OCI-LY1 (cell line): ENCODE results near the gene DNAH12.

ENCODE experiments used
- H2AFZ ChIP-seq: fragments of 200-600 bp; sonication (generic), shearing (Covaris generic); 2 replicates; pipeline ENCODE4 v1.6.0; 2014; ENCODE audit warnings: antibody characterized with exemption, mild to moderate bottlenecking, low read length
- H3F3A ChIP-seq: fragments of 200-600 bp; sonication (generic), shearing (Covaris generic); 2 replicates; pipeline ENCODE4 v1.6.0; 2014; ENCODE audit warnings: mild to moderate bottlenecking, antibody characterized with exemption, low read length, moderate library complexity; ENCODE audit not compliant: insufficient read depth
- H3K27ac ChIP-seq: fragments of 200-600 bp; sonication (generic); 2 replicates; pipeline ENCODE4 v1.5.1; 2014; ENCODE audit warnings: low read length, mixed run types, mild to moderate bottlenecking, low read depth; ENCODE audit not compliant: poor library complexity, severe bottlenecking
- H3K27me3 ChIP-seq: fragments of 200-600 bp; sonication (generic); 2 replicates; pipeline ENCODE4 v1.6.0; 2014; ENCODE audit warnings: antibody characterized with exemption, mild to moderate bottlenecking, low read length, moderate library complexity; ENCODE audit not compliant: insufficient read depth
- H3K36me3 ChIP-seq: fragments of 200-600 bp; sonication (generic); 2 replicates; pipeline ENCODE4 v1.6.1; 2014; ENCODE audit warnings: mild to moderate bottlenecking, antibody characterized with exemption, low read length, moderate library complexity, mixed read lengths; ENCODE audit not compliant: insufficient read depth
- H3K4me1 ChIP-seq: fragments of 200-600 bp; sonication (generic); 2 replicates; pipeline ENCODE4 v1.5.1; 2014; ENCODE audit warnings: mild to moderate bottlenecking, low read length, moderate library complexity; ENCODE audit not compliant: insufficient read depth, severe bottlenecking
- H3K4me2 ChIP-seq: fragments of 200-600 bp; sonication (generic), shearing (Covaris generic); 2 replicates; pipeline ENCODE4 v1.6.1; 2014; ENCODE audit warnings: low read length
- H3K4me3 ChIP-seq: fragments of 200-600 bp; sonication (generic); 2 replicates; pipeline ENCODE4 v1.5.1; 2014; ENCODE audit warnings: low read length, low read depth, mild to moderate bottlenecking, mixed read lengths; ENCODE audit not compliant: poor library complexity, severe bottlenecking
- H3K79me2 ChIP-seq: fragments of 200-600 bp; shearing (Covaris generic); 2 replicates; pipeline ENCODE4 v1.6.1; 2016; ENCODE audit warnings: mixed run types, low read length, mixed read lengths; ENCODE audit not compliant: insufficient read depth
- H3K9ac ChIP-seq: fragments of 200-600 bp; sonication (generic), shearing (Covaris generic); 2 replicates; pipeline ENCODE4 v1.6.1; 2014; ENCODE audit warnings: mild to moderate bottlenecking, low read length, mixed read lengths
- H3K9me2 ChIP-seq: fragments of 200-600 bp; sonication (generic), shearing (Covaris generic); 2 replicates; pipeline ENCODE4 v1.6.1; 2014; ENCODE audit warnings: low read depth, mild to moderate bottlenecking, low read length, mixed read lengths
- H3K9me3 ChIP-seq: fragments of 200-600 bp; shearing (Covaris generic); 2 replicates; pipeline ENCODE4 v1.6.1; 2014; ENCODE audit warnings: low read length, mixed read lengths
- H4K20me1 ChIP-seq: fragments of 200-600 bp; sonication (generic), shearing (Covaris generic); 2 replicates; pipeline ENCODE4 v1.6.0; 2016; ENCODE audit warnings: mild to moderate bottlenecking, low read length; ENCODE audit not compliant: insufficient read depth
- EZH2 ChIP-seq: fragments of 200-600 bp; sonication (generic), shearing (Covaris generic); IDR thresholded peaks from 2 replicates; pipeline ENCODE4 v1.8.0; 2017; ENCODE audit warnings: borderline replicate concordance, mixed run types, mild to moderate bottlenecking, antibody characterized with exemption, low read length, moderate library complexity, mixed read lengths
- TF ChIP-seq, protein P1 (sequence below): fragments of 200-600 bp; sonication (generic), shearing (Covaris generic); IDR thresholded peaks from 2 replicates; pipeline ENCODE4 v1.5.1; 2017; ENCODE audit warnings: mild to moderate bottlenecking, antibody characterized with exemption, low read length, moderate library complexity, mixed read lengths

Gene DNAH12

DNA sequence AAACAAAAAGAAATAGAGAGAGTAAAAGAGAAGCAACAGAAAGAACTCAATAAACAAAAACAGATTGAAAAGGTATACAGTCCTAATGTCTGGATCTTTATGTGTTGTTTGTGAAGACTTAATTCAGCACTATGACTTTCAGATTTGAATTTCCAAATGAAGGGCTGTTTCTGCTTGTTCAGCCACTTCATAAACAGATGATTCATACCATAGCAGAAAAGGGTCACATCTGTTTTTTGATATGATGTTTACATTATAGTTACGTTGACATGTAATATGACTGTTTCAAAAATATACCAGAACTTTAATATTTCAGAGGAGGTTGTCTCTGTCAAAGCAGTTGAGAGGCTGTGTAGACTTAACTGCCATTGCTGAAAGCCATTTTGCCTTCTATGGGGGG, 275.7 kb downstream of the DNAH12 start:
- no peak overlapping the region for H3K9ac ChIP-seq
- H3K36me3 ChIP-seq: peaks cover 85% of the 10 kb centered on the region
- H3K4me2 ChIP-seq: no peak overlapping the region

DNA sequence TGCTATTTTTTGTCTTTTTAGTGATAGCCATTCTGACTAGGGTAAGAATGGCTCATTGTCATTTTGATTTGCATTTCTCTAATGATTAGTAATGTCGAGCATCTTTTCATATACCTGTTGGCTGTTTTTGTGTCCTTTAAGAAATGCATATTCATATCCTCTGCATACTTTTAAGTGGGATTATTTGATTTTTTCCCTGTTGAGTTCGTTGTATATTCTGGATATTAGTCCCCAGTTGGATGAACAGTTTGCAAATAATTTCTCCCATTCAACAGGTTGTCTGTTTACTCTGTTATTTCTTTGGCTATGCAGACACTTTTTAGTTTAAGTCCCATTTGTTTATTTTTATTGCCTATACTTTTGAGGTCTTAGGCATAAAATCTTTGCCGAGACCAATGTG, 282.2 kb downstream of the DNAH12 start:
- Histone ChIP-seq H3K27ac (no peak overlapping the region), H3K36me3 (peaks cover 93% of the 10 kb centered on the region), H3K27me3 (no peaks in the 10 kb centered on the region), H3K4me3 (no peak overlapping the region), H3K9me2 (no peaks in the 10 kb centered on the region), H3K9me3 (0 out of 2 replicates have a peak, but pooled peaks cover 3% of the 10 kb centered on the region), H3K9ac (no peak overlapping the region), H2AFZ (no peak overlapping the region), H3K4me1 (no peaks in the 10 kb centered on the region), H4K20me1 (no peaks in the 10 kb centered on the region), H3F3A (no peaks in the 10 kb centered on the region; the same call in 1 of the 2 replicates), H3K4me2 (no peak overlapping the region), H3K79me2 (no peaks in the 10 kb centered on the region)
- TF ChIP-seq EZH2: no peak
- TF ChIP-seq, protein P1, sequence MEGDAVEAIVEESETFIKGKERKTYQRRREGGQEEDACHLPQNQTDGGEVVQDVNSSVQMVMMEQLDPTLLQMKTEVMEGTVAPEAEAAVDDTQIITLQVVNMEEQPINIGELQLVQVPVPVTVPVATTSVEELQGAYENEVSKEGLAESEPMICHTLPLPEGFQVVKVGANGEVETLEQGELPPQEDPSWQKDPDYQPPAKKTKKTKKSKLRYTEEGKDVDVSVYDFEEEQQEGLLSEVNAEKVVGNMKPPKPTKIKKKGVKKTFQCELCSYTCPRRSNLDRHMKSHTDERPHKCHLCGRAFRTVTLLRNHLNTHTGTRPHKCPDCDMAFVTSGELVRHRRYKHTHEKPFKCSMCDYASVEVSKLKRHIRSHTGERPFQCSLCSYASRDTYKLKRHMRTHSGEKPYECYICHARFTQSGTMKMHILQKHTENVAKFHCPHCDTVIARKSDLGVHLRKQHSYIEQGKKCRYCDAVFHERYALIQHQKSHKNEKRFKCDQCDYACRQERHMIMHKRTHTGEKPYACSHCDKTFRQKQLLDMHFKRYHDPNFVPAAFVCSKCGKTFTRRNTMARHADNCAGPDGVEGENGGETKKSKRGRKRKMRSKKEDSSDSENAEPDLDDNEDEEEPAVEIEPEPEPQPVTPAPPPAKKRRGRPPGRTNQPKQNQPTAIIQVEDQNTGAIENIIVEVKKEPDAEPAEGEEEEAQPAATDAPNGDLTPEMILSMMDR: no peak

More for the DNA sequence above, 275.7 kb downstream of the DNAH12 start:
- H3F3A ChIP-seq: no peaks in the 10 kb centered on the region; the same call in 1 of the 2 replicates
- H2AFZ ChIP-seq: no peak overlapping the region
- H3K27me3 ChIP-seq: no peaks in the 10 kb centered on the region
- no peaks in the 10 kb centered on the region for H3K9me2 ChIP-seq
- H3K27ac ChIP-seq: no peak overlapping the region
- TF ChIP-seq, protein P1: no peak
- no peak for TF ChIP-seq EZH2
- H4K20me1 ChIP-seq: no peaks in the 10 kb centered on the region
- H3K79me2 ChIP-seq: no peaks in the 10 kb centered on the region
- no peaks in the 10 kb centered on the region for H3K4me1 ChIP-seq
- H3K4me3 ChIP-seq: no peak overlapping the region
- 0 out of 2 replicates have a peak, but pooled peaks cover 1% of the 10 kb centered on the region for H3K9me3 ChIP-seq

DNA sequence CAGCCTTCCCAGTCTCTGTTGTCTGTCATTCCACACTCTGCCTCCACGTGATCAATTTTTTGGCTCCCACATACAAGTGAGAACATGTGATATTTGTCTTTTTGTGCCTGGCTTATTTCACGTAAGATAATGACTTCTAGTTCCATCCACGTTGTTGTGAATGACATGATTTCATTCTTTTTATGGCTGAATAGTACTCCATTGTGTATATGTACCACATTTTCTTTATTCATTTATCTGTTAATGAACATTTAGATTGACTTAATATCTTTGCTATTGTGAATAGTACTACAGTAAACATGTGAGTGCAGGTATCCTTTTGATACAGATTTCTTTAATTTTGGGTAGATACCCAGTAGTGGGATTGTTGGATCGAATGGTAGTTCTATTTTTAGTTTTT, 283.0 kb downstream of the DNAH12 start:
- Histone ChIP-seq H3K9me3 (0 out of 2 replicates have a peak, but pooled peaks cover 3% of the 10 kb centered on the region), H3K27ac (no peak overlapping the region), H3K4me1 (no peaks in the 10 kb centered on the region), H4K20me1 (no peaks in the 10 kb centered on the region), H3K4me2 (no peak overlapping the region), H3K27me3 (no peaks in the 10 kb centered on the region), H3F3A (no peaks in the 10 kb centered on the region; the same call in 1 of the 2 replicates), H3K79me2 (no peaks in the 10 kb centered on the region), H3K36me3 (peaks cover 85% of the 10 kb centered on the region), H3K9me2 (no peaks in the 10 kb centered on the region), H3K9ac (no peak overlapping the region), H3K4me3 (no peak overlapping the region), H2AFZ (no peak overlapping the region)
- TF ChIP-seq, protein P1: no peak
- TF ChIP-seq EZH2: no peak
